AG04450 (cell line): Measurements from ENCODE around the gene STX2. TPM values are rescaled to one million over a fixed set of nuclear protein-coding genes. Genes with fewer than 3 reads are reported as not detected.
A peak's percentile ranks its signal among the peaks of the same experiment; 100 is the strongest.

Experiments
- CTCF ChIA-PET: fragments of 300-600, 350-600 bp; formaldehyde crosslinking; extraction: SDS; loops from one replicate; lab custom pipeline; 2022; ENCODE audit warnings: antibody characterized with exemption, inconsistent platforms; lab: Charles Lee
- POLR2A ChIA-PET: fragments of 350-600 bp; formaldehyde crosslinking; extraction: SDS; loops from one replicate; lab custom pipeline; 2021; ENCODE audit warnings: antibody characterized with exemption, inconsistent platforms; lab: Yijun Ruan, JAX
- DNase-seq: peaks from one replicate; pipeline ENCODE4 v3.0.0-alpha.2; 2011; ENCODE audit warnings: low read depth, low spot score
- H3K27ac ChIP-seq: one replicate; pipeline ENCODE4 v1.5.1; 2012; ENCODE audit warnings: low read depth, low read length, control low read depth
- H3K27me3 ChIP-seq: one replicate; pipeline ENCODE4 v1.6.0; 2012; ENCODE audit warnings: low read length; ENCODE audit not compliant: control insufficient read depth, insufficient read depth
- H3K4me3 ChIP-seq: 2 replicates; pipeline ENCODE4 v1.5.1; 2011; ENCODE audit warnings: mild to moderate bottlenecking, low read depth, low read length, control low read depth
- H3K9me3 ChIP-seq: 2 replicates; pipeline ENCODE4 v1.5.1; 2012; ENCODE audit warnings: low read length; ENCODE audit not compliant: control insufficient read depth, insufficient read depth
- CTCF ChIP-seq: IDR thresholded peaks from 2 replicates; pipeline ENCODE4 v1.5.1; 2011; ENCODE audit warnings: low read depth, low read length, control low read depth, inconsistent platforms
- polyA plus RNA-seq: library from polyadenylated mRNA; depleted of rRNA; stranded (reverse); fragments of >200 nt; gene quantifications from 2 replicates; pipeline ENCODE4 v1.2.3, GENCODE V29; 2011

Gene STX2
- polyA plus RNA-seq, 1 experiment = 42.8 TPM

- CTCF ChIA-PET = no interaction called here
Observed at GRCh38 chr12:130778776-130779175, 60.3 kb downstream of the STX2 start.

GRCh38 chr12:130776857-130777339 lies 62.2 kb downstream of the STX2 start:
- no peak for TF ChIP-seq CTCF
- CTCF ChIA-PET = interaction anchor here (0.8 to 1.3 kb wide), 4 partner anchors 14 to 50 kb away, joined by 3 to 4 read pairs (median 3); no protein-coding TSS in a partner anchor
- H3K9me3 ChIP-seq = no peaks in the 10 kb centered on the region
- peak overlapping the region; percentile 47; the same call in 1 of the 2 replicates for H3K4me3 ChIP-seq
- peak overlapping the region; percentile 84 for H3K27ac ChIP-seq
- H3K27me3 ChIP-seq = no peaks in the 10 kb centered on the region
- no peak for DNase-seq
- POLR2A ChIA-PET = interaction anchor here (0.5 to 1.5 kb wide), 3 partner anchors 54 to 934 kb away, joined by 3 to 5 read pairs (median 3); partner anchors contain the start of gene SFSWAP

More at GRCh38 chr12:130778776-130779175, 60.3 kb downstream of the STX2 start:
- POLR2A ChIA-PET = no interaction called here
- TF ChIP-seq CTCF = no peak
- Histone ChIP-seq H3K27ac (no peak overlapping the region), H3K9me3 (no peaks in the 10 kb centered on the region), H3K27me3 (no peaks in the 10 kb centered on the region), H3K4me3 (no peak overlapping the region)
- DNase-seq = no peak

GRCh38 chr12:130775953-130776856 lies 62.8 kb downstream of the STX2 start:
- Histone ChIP-seq H3K27ac (peak overlapping the region; percentile 84), H3K9me3 (no peaks in the 10 kb centered on the region), H3K27me3 (no peaks in the 10 kb centered on the region), H3K4me3 (peak overlapping the region; percentile 47)
- ChIA-PET CTCF (interaction anchor here (0.8 to 1.3 kb wide), 4 partner anchors 15 to 50 kb away, joined by 3 to 4 read pairs (median 3); no protein-coding TSS in a partner anchor), POLR2A (interaction anchor here (0.5 to 1.5 kb wide), 3 partner anchors 55 to 935 kb away, joined by 3 to 5 read pairs (median 3); partner anchors contain the start of gene SFSWAP)
- DNase-seq = peak; percentile 72
- TF ChIP-seq CTCF = no peak

GRCh38 chr12:130770413-130771028 lies 68.5 kb downstream of the STX2 start:
- POLR2A ChIA-PET = no interaction called here
- DNase-seq = no peak
- Histone ChIP-seq H3K27ac (no peak overlapping the region), H3K27me3 (peaks cover 2% of the 10 kb centered on the region), H3K4me3 (no peak overlapping the region), H3K9me3 (no peaks in the 10 kb centered on the region)
- CTCF ChIA-PET = no interaction called here
- no peak for TF ChIP-seq CTCF
